BE2C (cell line): ENCODE results near the gene FAM219A.

Source experiments
- DNase-seq: peaks from one replicate; pipeline ENCODE4 v3.0.0-alpha.2; 2020
- H3K27me3 ChIP-seq: fragments of 250-450 bp; sonication (Bioruptor Pico); 2 replicates; pipeline ENCODE4 v1.5.1; 2020; ENCODE audit warnings: mild to moderate bottlenecking
- H3K36me3 ChIP-seq: fragments of 250-450 bp; sonication (Bioruptor Pico); 2 replicates; pipeline ENCODE4 v1.5.1; 2020; ENCODE audit warnings: mild to moderate bottlenecking
- H3K4me1 ChIP-seq: fragments of 250-450 bp; sonication (Bioruptor Pico); 2 replicates; pipeline ENCODE4 v1.5.1; 2020
- H3K4me3 ChIP-seq: 2 replicates; pipeline ENCODE4 v1.5.1; 2011; ENCODE audit warnings: low read depth, low read length
- H3K9me3 ChIP-seq: fragments of 250-450 bp; sonication (Bioruptor Pico); 2 replicates; pipeline ENCODE4 v1.5.1; 2020
- TF ChIP-seq, protein P1 (sequence below): IDR thresholded peaks from 2 replicates; pipeline ENCODE4 v1.5.1; 2012; ENCODE audit warnings: mild to moderate bottlenecking, low read depth, low read length

The FAM219A gene

DNA sequence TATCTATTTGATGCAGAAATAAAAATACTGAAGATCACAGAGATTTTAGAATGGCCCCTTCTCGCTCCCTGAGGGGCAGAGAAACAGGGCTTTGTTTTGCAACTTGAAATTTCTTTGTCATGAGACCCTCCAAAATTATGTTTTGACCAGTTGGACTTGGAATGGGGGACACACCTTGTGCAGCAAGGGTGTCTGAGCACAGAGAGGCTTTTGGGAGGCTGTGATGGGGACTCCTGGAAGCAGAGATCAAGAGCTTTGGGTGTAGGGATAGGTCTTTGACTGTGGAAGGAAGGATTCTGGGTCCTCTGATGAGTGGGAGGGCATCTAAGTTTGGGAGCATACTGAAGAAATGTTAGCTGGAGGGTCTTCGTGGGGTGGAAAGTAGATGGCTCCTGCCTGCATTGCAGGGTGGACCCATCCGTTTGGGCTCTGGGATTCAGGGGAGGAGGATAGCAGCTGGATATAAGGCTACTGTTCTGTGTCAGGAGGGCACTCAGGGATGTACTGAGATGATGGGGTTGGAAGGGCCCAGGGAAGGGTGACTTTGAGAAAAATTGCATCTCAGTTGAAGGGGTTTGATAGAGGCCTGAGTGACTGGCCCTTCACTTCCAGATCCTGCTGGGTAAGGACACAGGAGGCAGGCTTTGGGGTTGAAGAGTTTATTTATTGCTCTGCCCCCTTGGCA lies 79.9 kb downstream of the FAM219A start:
- TF ChIP-seq, protein P1, sequence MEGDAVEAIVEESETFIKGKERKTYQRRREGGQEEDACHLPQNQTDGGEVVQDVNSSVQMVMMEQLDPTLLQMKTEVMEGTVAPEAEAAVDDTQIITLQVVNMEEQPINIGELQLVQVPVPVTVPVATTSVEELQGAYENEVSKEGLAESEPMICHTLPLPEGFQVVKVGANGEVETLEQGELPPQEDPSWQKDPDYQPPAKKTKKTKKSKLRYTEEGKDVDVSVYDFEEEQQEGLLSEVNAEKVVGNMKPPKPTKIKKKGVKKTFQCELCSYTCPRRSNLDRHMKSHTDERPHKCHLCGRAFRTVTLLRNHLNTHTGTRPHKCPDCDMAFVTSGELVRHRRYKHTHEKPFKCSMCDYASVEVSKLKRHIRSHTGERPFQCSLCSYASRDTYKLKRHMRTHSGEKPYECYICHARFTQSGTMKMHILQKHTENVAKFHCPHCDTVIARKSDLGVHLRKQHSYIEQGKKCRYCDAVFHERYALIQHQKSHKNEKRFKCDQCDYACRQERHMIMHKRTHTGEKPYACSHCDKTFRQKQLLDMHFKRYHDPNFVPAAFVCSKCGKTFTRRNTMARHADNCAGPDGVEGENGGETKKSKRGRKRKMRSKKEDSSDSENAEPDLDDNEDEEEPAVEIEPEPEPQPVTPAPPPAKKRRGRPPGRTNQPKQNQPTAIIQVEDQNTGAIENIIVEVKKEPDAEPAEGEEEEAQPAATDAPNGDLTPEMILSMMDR: no peak
- Histone ChIP-seq H3K36me3 (no peaks in the 10 kb centered on the region), H3K4me1 (no peaks in the 10 kb centered on the region), H3K4me3 (no peak overlapping the region), H3K27me3 (no peaks in the 10 kb centered on the region), H3K9me3 (no peaks in the 10 kb centered on the region)
- DNase-seq: no peak

DNA sequence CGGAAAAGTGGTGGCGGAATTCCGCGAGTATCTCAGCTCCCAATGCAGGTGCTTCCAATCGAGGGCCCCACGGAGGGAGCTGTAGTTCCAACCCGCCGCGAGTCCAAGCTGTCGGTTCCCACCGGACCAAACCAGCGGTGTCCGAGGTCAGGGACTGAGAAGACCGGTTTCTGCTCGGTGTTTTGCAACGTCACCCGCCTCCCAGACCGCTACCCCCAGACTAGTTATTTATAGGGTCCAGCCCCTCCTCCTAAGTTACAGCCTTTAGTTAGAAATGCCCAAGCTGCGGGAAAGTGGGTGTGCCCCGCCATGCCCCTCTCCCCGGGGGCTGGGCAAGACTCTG lies 81.0 kb downstream of the FAM219A start:
- TF ChIP-seq, protein P1: no peak
- Histone ChIP-seq H3K4me3 (peak overlapping the region; percentile 79), H3K27me3 (no peaks in the 10 kb centered on the region), H3K9me3 (no peaks in the 10 kb centered on the region), H3K36me3 (no peaks in the 10 kb centered on the region), H3K4me1 (no peaks in the 10 kb centered on the region)
- DNase-seq: no peak

DNA sequence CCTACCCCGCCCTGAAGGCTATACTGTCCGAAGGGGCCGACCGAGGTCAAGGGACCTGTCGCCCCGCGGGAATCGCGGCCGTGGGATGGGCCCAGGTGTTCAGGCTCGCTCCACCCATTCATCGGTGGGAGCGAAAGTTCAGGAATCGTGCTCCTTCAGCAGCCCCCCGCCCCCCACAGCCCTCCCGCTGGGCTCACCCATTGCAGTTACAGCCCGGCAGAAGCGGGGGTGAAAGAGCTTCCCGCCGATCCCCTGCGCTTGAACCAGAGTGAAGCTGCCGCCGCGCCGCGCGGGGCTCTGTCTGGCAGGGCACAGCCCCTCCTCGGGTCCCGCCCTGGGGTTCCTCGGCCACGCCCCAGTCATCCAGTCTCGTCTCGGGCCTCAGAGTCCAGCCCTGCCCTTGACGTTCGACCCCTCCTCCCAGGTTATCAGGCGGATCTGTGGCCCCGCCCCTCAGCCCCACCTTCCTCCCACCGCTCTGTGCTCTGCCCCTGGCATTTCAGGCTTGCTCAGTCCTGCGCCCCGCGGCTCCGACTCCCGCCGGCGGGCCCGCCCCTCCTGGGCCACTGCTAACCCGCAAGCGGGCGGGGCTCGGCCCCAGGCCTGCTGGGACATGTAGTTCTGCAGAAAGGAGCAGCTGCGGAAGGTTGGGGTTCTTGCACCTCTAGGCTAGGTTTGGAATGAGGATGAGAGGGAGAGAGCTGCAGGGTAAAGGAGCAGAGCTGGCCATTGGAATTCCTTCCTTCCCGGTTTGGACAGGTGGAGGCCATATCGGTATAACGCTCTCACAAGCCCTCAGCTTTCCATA lies 81.6 kb downstream of the FAM219A start, which contains the start of gene MYORG:
Gene MYORG, minus strand, starts transcription at position 303 of the 808 bp plus-strand sequence. CDS start 3,955 bp downstream, outside the sequence.
- TF ChIP-seq, protein P1: no peak
- peak; percentile 91 for DNase-seq

DNA sequence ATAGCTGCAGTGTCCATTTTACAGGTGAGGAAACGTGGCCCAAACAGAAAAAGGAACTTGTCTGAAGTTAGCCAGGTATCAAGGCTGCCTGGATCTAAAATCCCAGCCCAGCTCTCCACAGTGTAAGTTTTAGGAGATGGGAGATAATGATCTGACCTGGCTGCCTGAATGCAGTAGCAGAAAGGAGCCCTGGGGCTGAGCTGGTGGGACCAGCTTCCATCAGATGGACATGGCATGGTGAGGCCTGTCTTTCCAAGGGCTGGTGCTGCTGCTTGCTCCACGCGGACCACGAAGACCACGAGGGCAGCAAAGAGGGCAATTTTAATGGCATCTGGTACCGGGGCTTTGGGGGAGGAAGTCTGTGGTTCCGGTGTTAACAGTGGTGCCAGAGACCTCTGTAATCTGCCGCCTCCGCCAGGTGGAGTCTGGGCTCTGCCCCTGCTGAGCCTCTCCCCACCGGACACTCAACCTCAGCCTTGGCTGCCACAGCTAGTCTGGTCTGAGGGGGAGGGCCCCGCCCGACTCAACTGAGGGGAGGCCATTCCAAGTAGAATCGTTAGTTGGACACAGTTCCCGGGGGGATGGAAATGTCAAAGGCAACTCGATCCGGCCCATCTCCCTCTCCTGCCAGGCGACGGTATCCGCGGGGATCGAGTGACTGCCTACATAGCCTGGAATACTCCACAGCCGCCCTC lies 82.3 kb downstream of the FAM219A start:
- TF ChIP-seq, protein P1: peak; percentile 40
- peak; percentile 53 for DNase-seq
- H3K4me1 ChIP-seq: no peaks in the 10 kb centered on the region
- H3K4me3 ChIP-seq: peak overlapping the region; percentile 79
- no peaks in the 10 kb centered on the region for H3K9me3 ChIP-seq
- no peaks in the 10 kb centered on the region for H3K36me3 ChIP-seq
- no peaks in the 10 kb centered on the region for H3K27me3 ChIP-seq

More for the DNA sequence above, 81.6 kb downstream of the FAM219A start, which contains the start of gene MYORG:
- Histone ChIP-seq H3K4me1 (no peaks in the 10 kb centered on the region), H3K27me3 (no peaks in the 10 kb centered on the region), H3K36me3 (no peaks in the 10 kb centered on the region), H3K9me3 (no peaks in the 10 kb centered on the region), H3K4me3 (peak within 1 kb of the TSS; percentile 79)

DNA sequence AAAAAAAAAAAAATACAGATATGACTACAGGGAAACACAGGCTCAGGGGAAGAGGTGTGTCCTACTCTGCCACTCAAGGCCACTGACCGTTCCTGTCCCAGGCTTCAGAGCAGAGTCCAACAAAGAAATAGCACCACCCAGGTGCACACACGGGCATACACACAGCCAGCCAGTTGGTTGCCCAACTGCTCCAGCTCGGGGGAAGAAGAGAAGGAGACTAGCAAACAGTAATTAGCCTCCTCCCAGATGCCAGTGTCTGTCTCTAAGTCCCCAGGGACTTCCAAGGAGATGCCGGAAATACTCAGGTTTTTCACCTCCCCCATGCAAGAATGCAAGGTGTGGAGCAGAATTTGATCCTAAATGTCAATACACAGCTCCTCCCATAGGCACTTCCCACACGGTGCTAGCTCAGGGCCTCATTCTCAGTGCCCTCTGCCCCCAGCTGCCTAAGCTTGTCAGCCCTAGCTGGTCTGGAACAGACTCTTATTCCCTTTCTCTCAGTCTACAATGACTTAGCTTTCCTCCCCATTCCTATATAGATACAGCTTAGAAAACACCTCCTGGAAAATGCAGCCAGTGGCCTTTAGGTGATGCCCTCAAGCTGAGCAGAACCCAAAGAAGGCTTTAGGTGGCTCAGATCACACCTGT lies 83.3 kb downstream of the FAM219A start:
- Histone ChIP-seq H3K36me3 (no peaks in the 10 kb centered on the region), H3K4me3 (no peak overlapping the region), H3K4me1 (no peaks in the 10 kb centered on the region), H3K9me3 (no peaks in the 10 kb centered on the region), H3K27me3 (no peaks in the 10 kb centered on the region)
- DNase-seq: no peak
- TF ChIP-seq, protein P1: no peak
